Activated CD4-positive, alpha-beta T cell treated with anti-CD3 and anti-CD28 coated beads, Interleukin-2, amount 50 U/mL, for 16 hours (primary cell): ENCODE measurements around the gene NRP2.

Experiments used
- DNase-seq: peaks from one replicate; pipeline ENCODE4 v3.0.0-alpha.2; 2020

NRP2 gene

DNA sequence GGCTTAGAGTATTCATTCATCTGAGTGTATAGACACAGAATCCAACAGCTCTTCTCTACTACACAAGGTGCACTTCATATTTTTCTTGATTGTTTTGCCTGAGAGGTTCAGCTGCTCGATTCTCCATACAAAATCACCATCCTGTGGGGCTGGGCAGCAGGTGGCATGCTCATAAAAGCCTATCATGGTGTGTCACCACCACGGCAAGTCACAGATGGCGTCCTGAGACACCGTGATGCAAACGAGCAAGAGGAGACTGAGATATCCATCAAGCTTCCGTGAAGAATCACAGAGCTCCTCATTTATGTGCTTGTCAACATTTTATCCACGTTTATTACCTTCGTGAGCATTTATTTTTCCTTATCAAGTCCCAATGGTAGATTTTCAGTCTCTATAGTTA is 22.4 kb upstream of the NRP2 start:
- DNase-seq = no peak

GRCh38 chr2:205660521-205661124 is 21.7 kb upstream of the NRP2 start:
- peak; percentile 12 for DNase-seq

- DNase-seq = no peak
Observed at GRCh38 chr2:205661281-205661680, 21.0 kb upstream of the NRP2 start.

DNA sequence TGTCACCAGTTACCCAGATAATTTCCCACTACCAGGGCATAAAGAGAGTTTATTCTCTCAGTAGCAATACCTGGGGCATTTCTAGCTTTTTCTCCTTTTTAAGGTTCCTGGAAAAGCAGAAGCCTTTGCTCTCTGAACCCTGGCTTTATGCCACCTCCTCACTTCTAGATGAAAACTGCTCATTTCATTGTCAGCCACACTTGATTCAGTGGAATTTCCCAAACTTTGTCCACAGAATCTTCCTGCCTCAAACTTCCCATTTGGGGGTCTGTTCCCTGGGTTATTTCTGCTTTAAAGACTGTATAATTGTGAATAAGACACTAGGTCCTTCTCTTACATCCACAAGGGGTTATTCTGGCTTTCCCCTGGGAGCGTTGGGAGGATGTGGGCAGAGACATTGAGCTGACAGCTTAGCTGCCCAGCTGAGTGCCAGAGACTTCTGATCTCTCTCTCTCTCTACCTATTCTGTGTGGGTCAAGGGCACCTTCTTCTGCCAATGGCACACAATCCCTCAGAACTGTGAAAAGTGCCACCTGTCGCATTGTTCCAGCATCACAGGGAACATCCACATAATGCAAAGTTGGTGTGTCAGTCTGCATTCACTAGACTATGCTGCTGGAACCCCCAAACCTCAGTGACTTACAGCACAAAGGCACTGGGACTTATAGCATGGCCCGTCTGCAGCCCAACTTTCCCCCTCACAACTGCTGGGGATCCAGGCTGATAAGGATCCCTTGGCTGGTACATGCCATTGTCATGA is 19.9 kb upstream of the NRP2 start:
- DNase-seq = no peak

DNA sequence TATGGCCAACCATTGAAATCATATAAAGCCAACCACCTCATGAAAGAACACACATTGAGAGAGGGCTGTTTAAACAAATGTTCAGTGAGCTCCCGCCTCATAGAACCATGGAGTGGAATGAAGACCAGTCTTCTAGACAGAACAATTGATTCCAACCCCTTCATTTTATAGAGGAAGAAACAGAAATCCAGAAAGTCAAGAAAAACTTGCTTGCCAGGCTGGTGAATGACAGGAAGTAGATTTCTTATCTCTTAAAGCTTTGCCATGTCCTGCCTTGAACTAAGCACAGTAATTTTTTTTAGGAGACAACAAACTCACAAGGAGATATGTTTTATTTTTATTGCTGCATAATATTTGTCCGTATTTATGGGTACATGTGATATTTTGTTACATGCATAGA is 16.5 kb upstream of the NRP2 start:
- no peak for DNase-seq

DNA sequence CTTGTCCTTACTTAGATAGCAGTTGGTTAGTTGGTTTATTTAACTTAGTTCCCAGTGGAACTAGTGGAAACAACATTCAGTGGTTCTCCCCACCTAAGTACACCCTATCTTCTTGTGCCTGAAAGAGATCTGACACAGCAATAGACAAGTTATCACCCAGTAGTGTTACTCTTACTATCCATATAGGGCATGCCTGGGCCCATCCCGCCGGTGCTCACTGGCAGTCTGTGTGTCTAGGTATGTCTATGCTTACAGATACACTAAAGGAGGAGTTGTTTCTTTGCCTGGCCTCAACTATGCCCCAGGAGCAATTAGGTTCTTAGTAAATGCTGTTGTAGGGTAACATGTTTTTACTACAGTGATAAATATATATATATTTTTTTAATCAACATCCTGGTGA is 12.0 kb upstream of the NRP2 start:
- no peak for DNase-seq

DNA sequence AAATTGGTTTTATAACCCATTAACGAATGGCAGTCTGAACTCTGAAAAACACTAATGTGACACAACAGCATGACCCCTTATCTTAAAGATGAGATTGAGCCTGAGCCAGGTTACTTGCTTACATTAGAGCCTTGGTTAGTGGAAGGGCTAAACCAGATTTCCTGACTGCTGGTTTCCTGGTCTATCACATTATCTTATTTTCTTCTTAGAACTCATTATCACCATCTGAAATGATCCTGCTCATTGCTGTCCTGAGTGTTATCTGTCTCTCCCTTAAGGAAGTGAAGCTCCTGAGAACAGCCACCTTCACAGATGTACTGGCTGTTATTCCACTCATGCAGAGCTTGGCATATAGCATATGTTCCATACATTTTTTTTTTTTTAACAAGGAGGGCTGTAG is 9.0 kb upstream of the NRP2 start:
- no peak for DNase-seq

DNA sequence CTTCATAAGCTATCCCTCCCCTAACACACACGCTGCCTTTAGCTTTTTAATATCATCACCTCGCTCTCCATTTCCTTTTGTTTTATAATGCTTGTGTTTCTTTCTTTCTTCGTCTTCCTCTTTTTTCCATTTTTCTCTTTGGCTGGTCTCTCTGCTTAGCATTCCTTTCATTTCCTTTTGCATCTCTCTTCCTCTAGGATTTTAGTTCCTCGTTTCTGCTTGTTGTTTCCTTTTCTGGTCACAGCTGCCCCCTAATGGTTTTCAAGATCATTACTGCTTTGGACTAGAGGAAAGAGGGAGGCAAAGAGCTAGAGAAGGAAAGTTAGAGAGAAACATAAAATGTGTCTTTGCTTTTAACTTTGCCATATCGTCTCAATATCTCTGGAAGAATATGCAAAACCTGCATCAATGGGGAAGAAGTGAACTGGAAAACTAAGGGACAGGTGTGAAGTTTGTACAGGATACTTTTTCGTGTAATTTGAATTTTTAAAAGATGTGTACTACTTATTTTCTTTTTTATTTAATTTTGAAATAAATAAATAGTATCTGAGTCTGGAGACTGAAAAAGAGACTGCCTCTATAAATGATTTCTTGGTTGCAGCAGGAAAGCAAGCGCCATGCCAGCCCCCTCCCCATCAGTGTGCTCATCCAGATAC is 6.3 kb upstream of the NRP2 start:
- peak; percentile 21 for DNase-seq

GRCh38 chr2:205678541-205679142 is 3.7 kb upstream of the NRP2 start:
- no peak for DNase-seq

DNA sequence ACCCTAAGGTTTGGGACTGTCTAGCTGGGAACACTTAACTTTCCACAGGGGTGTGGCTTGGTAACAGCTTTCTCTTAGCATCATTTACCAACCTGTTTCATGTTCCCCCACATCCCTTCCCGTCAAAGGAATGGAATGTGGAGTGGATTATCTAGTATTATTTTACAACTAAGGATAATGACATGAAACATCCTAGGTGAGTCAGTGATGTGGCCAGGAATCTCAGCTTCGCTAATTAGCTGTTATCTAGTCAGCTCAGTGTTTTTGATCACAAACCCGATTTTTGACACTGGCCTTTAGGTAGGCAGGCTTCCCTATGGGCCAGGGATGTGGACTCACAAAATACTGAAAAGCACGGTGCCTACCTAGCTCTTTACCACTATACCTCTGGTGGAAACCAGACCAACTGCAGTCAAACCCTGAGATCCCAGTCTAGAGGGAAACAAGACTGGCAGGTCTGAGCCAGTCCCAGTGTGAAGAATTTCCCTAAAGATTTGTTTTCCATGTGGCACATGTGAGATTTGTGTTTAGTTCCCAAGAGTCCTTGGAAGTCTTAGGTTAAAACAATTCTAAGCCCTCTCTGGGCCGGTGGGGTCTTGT is 2.8 kb upstream of the NRP2 start:
- no peak for DNase-seq

DNA sequence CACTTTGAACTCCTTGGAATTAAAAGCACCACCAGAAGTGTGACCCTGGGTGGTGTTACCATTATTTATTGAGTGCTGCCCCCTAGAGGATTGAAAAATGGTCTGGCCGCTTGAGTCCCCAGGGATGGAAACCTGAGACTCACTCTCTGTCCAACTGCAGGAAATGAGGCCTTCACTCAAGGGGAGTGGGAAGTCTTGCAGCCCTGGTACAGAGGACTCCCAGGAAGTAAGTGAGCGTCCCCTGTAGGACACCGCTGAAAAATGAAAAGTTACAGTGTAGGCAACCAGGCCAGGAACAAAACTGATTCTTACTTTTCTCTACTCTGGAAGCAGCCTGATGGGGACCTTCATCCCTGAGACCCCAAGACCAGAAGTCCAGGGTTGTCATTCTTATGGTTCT is 2.2 kb upstream of the NRP2 start:
- peak; percentile 66 for DNase-seq

- no peak for DNase-seq
Observed at GRCh38 chr2:205680903-205681302, 1.4 kb upstream of the NRP2 start.

DNA sequence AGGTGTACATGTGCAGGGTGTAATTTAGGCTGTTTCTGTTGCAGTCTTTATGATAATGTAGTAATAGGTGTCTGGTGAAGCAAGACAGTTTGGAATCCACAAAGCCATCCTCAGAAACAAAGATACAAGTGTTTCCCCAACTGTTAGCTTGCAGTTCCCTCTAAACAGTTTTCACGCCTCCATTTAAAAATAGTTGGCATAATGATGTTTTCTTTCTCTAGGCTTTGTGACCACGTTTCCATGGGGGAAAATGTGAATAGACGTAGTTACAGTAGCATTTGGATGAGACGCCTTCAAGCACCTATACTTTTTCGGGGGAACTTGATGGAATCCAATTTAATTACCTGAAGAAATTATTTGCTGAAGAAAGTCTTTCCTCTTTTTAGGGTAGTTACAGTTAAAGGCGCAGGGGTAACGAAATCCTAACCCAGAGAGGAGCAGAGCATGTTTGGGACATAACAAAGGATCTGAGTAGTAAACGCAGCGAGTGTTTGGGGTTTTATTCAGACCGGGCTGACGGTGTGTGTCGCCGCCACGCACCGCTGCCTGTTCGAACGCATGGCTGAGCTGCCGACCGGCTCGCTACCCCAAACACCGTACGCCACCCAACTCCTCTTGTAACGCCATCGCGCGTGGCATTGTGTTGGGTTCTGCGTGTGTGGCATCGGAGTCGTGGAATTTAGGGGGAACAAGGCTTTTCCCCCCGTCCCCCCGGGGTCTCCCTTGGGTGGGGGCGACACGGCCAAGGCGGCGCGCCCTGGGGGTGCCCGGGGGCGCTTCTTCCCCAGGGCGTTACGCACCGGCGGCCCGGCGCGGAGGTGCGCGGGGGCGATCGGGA is 681 bp upstream of the NRP2 start:
- no peak for DNase-seq

DNA sequence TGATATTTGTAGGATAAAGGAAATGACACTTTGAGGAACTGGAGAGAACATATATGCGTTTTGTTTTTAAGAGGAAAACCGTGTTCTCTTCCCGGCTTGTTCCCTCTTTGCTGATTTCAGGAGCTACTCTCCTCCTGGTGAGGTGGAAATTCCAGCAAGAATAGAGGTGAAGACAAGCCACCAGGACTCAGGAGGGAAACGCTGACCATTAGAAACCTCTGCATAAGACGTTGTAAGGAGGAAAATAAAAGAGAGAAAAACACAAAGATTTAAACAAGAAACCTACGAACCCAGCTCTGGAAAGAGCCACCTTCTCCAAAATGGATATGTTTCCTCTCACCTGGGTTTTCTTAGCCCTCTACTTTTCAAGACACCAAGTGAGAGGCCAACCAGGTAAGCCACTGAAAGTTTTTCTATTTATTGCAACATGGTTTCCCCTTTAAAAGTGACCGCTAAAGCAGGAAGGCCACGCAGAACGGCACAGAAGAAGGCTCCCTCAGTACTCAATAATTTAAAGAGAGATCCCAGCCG is 735 bp downstream of the NRP2 start:
- no peak for DNase-seq

- no peak for DNase-seq
Observed at GRCh38 chr2:205683502-205684367, 1.4 kb downstream of the NRP2 start.

DNA sequence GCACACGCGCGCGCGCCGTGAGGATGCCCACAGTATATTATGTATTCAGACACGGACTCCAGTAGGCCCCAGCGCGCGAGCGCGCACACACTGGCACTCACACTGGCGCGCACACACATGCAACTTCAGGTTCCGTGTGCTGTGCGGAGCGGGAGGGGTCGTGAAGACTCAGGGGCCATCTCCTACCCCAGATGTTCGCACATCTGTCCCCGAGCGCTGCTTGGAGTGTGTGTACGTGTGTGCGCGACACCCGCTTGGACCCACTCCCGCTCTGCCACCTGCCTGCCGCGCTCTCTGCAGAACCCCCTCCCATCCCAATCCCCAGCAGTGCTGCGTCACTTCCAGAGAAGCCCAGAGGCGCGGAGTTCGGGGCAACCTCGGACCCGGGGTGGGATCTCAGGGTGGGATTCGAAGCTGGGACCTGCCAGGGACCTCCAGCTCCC is 2.6 kb downstream of the NRP2 start:
- DNase-seq = no peak

DNA sequence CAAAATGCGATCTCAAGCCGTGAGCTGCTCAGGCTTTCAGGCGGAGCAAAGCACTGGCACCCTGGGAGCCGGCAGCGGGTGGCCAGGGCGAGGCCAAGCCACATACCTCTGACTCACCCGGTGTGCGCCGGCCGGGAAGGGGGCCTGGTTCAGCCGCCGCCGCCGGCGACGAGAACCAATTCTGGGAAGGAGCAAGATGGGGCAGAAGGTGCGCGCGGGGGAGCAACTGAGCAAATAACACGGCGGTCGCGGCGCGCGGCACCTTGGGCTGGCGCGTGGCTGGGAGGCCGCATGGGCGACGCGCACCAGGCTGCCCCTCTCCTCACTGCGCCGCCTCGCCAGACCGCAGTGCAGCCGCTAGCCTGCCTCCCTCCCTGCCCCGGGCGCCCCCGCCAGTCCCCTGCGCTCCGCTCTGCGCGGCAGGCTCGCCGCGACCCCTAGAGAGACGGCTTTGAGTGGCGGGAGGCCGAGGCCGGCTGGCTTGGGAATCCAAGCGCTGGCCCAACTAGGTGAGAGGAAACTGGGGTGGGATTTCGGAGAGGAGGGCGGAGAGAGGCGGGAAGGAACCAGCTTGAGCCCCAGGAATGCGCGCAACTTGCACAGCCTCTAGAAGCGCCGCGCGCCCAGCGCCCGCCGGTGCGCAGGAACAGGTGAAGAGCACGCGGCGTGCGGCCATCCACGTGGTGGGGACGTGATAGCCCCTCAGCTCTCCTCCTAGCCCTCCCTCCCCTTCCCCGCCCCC is 3.2 kb downstream of the NRP2 start:
- DNase-seq = no peak

GRCh38 chr2:205686056-205686782 is 3.9 kb downstream of the NRP2 start:
- no peak for DNase-seq

GRCh38 chr2:205686783-205687640 is 4.7 kb downstream of the NRP2 start:
- no peak for DNase-seq
